HL-60 (cell line): ENCODE results near the gene GNG12.

Experiments
- CTCF ChIP-seq: IDR thresholded peaks from one replicate; pipeline ENCODE4 v1.5.1; 2011; ENCODE audit warnings: low read length, control low read depth, inconsistent platforms; ENCODE audit not compliant: insufficient read depth
- POLR2AphosphoS5 ChIP-seq: IDR thresholded peaks from 2 replicates; pipeline ENCODE4 v1.6.1; 2012; ENCODE audit warnings: low read depth
- REST ChIP-seq: IDR thresholded peaks from 2 replicates; pipeline ENCODE4 v1.6.1; 2012; ENCODE audit warnings: low read depth; ENCODE audit not compliant: insufficient replicate concordance
- SPI1 ChIP-seq: IDR thresholded peaks from 2 replicates; pipeline ENCODE4 v1.6.1; 2012; ENCODE audit warnings: low read depth, mild to moderate bottlenecking, borderline replicate concordance

GRCh38 chr1:67704351-67704750, 128.9 kb downstream of the GNG12 start:
- TF ChIP-seq CTCF (no peak), SPI1 (no peak), REST (no peak), POLR2AphosphoS5 (no peak)
